ENCODE measurements around the gene TFIP11.

The TFIP11 gene

GRCh38 chr22:26450453-26451185 lies 61.7 kb downstream of the TFIP11 start:
- H3K9me2 ChIP-seq (ENCODE audit: low read depth, low read length): no peaks in the 10 kb centered on the region
- H3K4me2 ChIP-seq (ENCODE audit: low read length): no peak overlapping the region
- H3K79me2 ChIP-seq (ENCODE audit: insufficient read depth, low read length): no peaks in the 10 kb centered on the region
- no peaks in the 10 kb centered on the region for H3K27me3 ChIP-seq (ENCODE audit: insufficient read depth, low read length)
- H3K4me1 ChIP-seq (ENCODE audit: insufficient read depth, low read length, severe bottlenecking): no peaks in the 10 kb centered on the region
- H3K9me3 ChIP-seq (ENCODE audit: low read length): no peaks in the 10 kb centered on the region
- H3K27ac ChIP-seq (ENCODE audit: low read depth, low read length, poor library complexity, severe bottlenecking): no peak overlapping the region
- no peaks in the 10 kb centered on the region for H4K20me1 ChIP-seq (ENCODE audit: insufficient read depth, low read length)
- TF ChIP-seq EZH2 (IDR thresholded peaks at IDR 0.05; ENCODE audit: borderline replicate concordance, low read length) (no peak), CTCF (IDR thresholded peaks at IDR 0.05; ENCODE audit: low read length) (no peak)
- H3F3A ChIP-seq (ENCODE audit: insufficient read depth, low read length): no peaks in the 10 kb centered on the region
- peaks cover 48% of the 10 kb centered on the region for H3K36me3 ChIP-seq (ENCODE audit: insufficient read depth, low read length)
- H3K4me3 ChIP-seq (ENCODE audit: low read depth, low read length, poor library complexity, severe bottlenecking): no peak overlapping the region
- H2AFZ ChIP-seq (ENCODE audit: low read length): no peak overlapping the region
- no peak overlapping the region for H3K9ac ChIP-seq (ENCODE audit: low read length)

GRCh38 chr22:26448941-26449340 lies 63.3 kb downstream of the TFIP11 start:
- Histone ChIP-seq H3K36me3 (ENCODE audit: insufficient read depth, low read length) (peaks cover 45% of the 10 kb centered on the region), H3K4me2 (ENCODE audit: low read length) (no peak overlapping the region), H3K9me3 (ENCODE audit: low read length) (no peaks in the 10 kb centered on the region), H3F3A (ENCODE audit: insufficient read depth, low read length) (no peaks in the 10 kb centered on the region), H3K9ac (ENCODE audit: low read length) (no peak overlapping the region), H4K20me1 (ENCODE audit: insufficient read depth, low read length) (no peaks in the 10 kb centered on the region), H3K27ac (ENCODE audit: low read depth, low read length, poor library complexity, severe bottlenecking) (no peak overlapping the region), H3K4me1 (ENCODE audit: insufficient read depth, low read length, severe bottlenecking) (no peaks in the 10 kb centered on the region), H3K79me2 (ENCODE audit: insufficient read depth, low read length) (no peaks in the 10 kb centered on the region), H3K9me2 (ENCODE audit: low read depth, low read length) (no peaks in the 10 kb centered on the region), H3K4me3 (ENCODE audit: low read depth, low read length, poor library complexity, severe bottlenecking) (no peak overlapping the region), H2AFZ (ENCODE audit: low read length) (no peak overlapping the region), H3K27me3 (ENCODE audit: insufficient read depth, low read length) (no peaks in the 10 kb centered on the region)
- no peak for TF ChIP-seq EZH2 (IDR thresholded peaks at IDR 0.05; ENCODE audit: borderline replicate concordance, low read length)
- no peak for TF ChIP-seq CTCF (IDR thresholded peaks at IDR 0.05; ENCODE audit: low read length)

GRCh38 chr22:26448334-26448733 lies 63.9 kb downstream of the TFIP11 start:
- Histone ChIP-seq H3K9ac (ENCODE audit: low read length) (no peak overlapping the region), H2AFZ (ENCODE audit: low read length) (no peak overlapping the region), H3K27ac (ENCODE audit: low read depth, low read length, poor library complexity, severe bottlenecking) (no peak overlapping the region), H3F3A (ENCODE audit: insufficient read depth, low read length) (no peaks in the 10 kb centered on the region), H4K20me1 (ENCODE audit: insufficient read depth, low read length) (no peaks in the 10 kb centered on the region), H3K79me2 (ENCODE audit: insufficient read depth, low read length) (no peaks in the 10 kb centered on the region), H3K36me3 (ENCODE audit: insufficient read depth, low read length) (peaks cover 39% of the 10 kb centered on the region), H3K4me1 (ENCODE audit: insufficient read depth, low read length, severe bottlenecking) (no peaks in the 10 kb centered on the region), H3K4me3 (ENCODE audit: low read depth, low read length, poor library complexity, severe bottlenecking) (no peak overlapping the region), H3K9me2 (ENCODE audit: low read depth, low read length) (no peaks in the 10 kb centered on the region), H3K4me2 (ENCODE audit: low read length) (no peak overlapping the region), H3K9me3 (ENCODE audit: low read length) (no peaks in the 10 kb centered on the region), H3K27me3 (ENCODE audit: insufficient read depth, low read length) (no peaks in the 10 kb centered on the region)
- TF ChIP-seq CTCF (IDR thresholded peaks at IDR 0.05; ENCODE audit: low read length): no peak
- no peak for TF ChIP-seq EZH2 (IDR thresholded peaks at IDR 0.05; ENCODE audit: borderline replicate concordance, low read length)
